Activated B cell treated with CpG ODN at 0.5 μM for 24 hours (primary cell): ENCODE measurements around the gene STX4. TPM values are rescaled to one million over a fixed set of nuclear protein-coding genes. Genes with fewer than 3 reads are reported as not detected.
A peak's percentile ranks its signal among the peaks of the same experiment; 100 is the strongest.

Experiments used
- ATAC-seq: fragments of 200-7000 bp; cut with Tn5 transposase; one replicate; pipeline ENCODE4 v1.10.0; 2021; ENCODE audit warnings: low read depth, mild to moderate bottlenecking, moderate library complexity
- CTCF ChIA-PET: fragments of 350-600 bp; sonication (Branson Sonifier 250); formaldehyde crosslinking; loops from one replicate; lab custom pipeline; 2021; ENCODE audit warnings: antibody characterized with exemption; lab: Charles Lee
- POLR2A ChIA-PET: fragments of 350-600 bp; sonication (Branson Sonifier 250); formaldehyde crosslinking; loops from one replicate; lab custom pipeline; 2021; ENCODE audit warnings: antibody characterized with exemption; lab: Charles Lee
- DNase-seq: peaks from one replicate; pipeline ENCODE4 v3.0.0; 2022
- H3K27ac Mint-ChIP-seq: one replicate; pipeline ENCODE4 v1.8.0; 2020; ENCODE audit warnings: mixed read lengths
- H3K27me3 Mint-ChIP-seq: one replicate; pipeline ENCODE4 v1.8.0; 2021; ENCODE audit warnings: mixed read lengths
- H3K36me3 Mint-ChIP-seq: one replicate; pipeline ENCODE4 v1.8.0; 2021; ENCODE audit warnings: low read depth, mixed read lengths
- H3K4me1 Mint-ChIP-seq: one replicate; pipeline ENCODE4 v1.8.0; 2021; ENCODE audit warnings: mixed read lengths
- H3K4me3 Mint-ChIP-seq: one replicate; pipeline ENCODE4 v1.8.0; 2020; ENCODE audit warnings: mild to moderate bottlenecking, mixed read lengths
- H3K9me3 Mint-ChIP-seq: one replicate; pipeline ENCODE4 v1.8.0; 2020; ENCODE audit warnings: mixed read lengths
- CTCF ChIP-seq: fragments of 200-600 bp; IDR thresholded peaks from one replicate; pipeline ENCODE4 v1.8.0; 2022; ENCODE audit warnings: antibody characterized with exemption, mild to moderate bottlenecking
- intact Hi-C: fragments of 100-400 bp; cut with micrococcal nuclease; formaldehyde crosslinking; loops from one replicate; pipeline ENCODE4 v1.15.1; 2024
- total RNA-seq: library from RNA; stranded (reverse); gene quantifications from 2 replicates; pipeline ENCODE4 v1.2.3, GENCODE V29; 2022

The STX4 gene
- total RNA-seq, 1 donor from 2014 or later: 107 TPM

- Mint-ChIP-seq H3K4me1 (no peaks in the 10 kb centered on the region), H3K27ac (no peak overlapping the region), H3K27me3 (no peaks in the 10 kb centered on the region), H3K9me3 (no peaks in the 10 kb centered on the region), H3K4me3 (no peak overlapping the region), H3K36me3 (no peaks in the 10 kb centered on the region)
- DNase-seq (no peak), ATAC-seq (no peak)
- CTCF ChIA-PET: interaction anchor here (0.6 kb wide), 1 partner anchor 671 kb away, joined by 3 read pairs; no protein-coding TSS in a partner anchor
- POLR2A ChIA-PET: no interaction called here
- TF ChIP-seq CTCF: no peak
- intact Hi-C loops: no loop called here
Observed at GRCh38 chr16:31023627-31024226, 9.6 kb upstream of the STX4 start.

GRCh38 chr16:31025339-31025738, 8.0 kb upstream of the STX4 start:
- H3K4me3 Mint-ChIP-seq: no peak overlapping the region
- DNase-seq: no peak
- H3K4me1 Mint-ChIP-seq: no peaks in the 10 kb centered on the region
- TF ChIP-seq CTCF: no peak
- ATAC-seq: no peak
- no peaks in the 10 kb centered on the region for H3K27me3 Mint-ChIP-seq
- ChIA-PET POLR2A (no interaction called here), CTCF (no interaction called here)
- no peaks in the 10 kb centered on the region for H3K9me3 Mint-ChIP-seq
- H3K36me3 Mint-ChIP-seq: no peaks in the 10 kb centered on the region
- intact Hi-C loops: no loop called here
- no peak overlapping the region for H3K27ac Mint-ChIP-seq

- H3K27me3 Mint-ChIP-seq: no peaks in the 10 kb centered on the region
- no peak overlapping the region for H3K4me3 Mint-ChIP-seq
Observed at GRCh38 chr16:31029272-31029671, 4.1 kb upstream of the STX4 start.

DNA sequence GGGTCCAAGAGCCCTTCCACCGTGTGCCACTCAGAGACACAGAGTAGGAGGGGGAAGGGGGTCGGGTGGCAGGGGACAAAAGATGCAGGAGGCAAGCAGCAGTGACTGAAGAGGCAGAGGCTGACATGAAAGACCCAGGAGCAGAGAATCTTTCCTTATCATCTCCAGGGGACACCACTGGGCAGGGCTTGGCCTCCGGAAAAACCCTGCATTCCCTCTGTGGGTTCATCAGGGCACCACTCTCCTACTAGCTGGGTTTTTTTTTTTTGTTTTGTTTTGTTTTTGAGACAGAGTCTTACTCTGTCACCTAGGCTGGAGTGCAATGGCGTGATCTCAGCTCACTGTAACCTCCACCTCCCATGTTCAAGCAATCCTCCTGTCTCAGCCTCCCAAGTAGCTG, 2.1 kb upstream of the STX4 start:
- Mint-ChIP-seq H3K4me3 (no peak overlapping the region), H3K27me3 (no peaks in the 10 kb centered on the region), H3K9me3 (no peaks in the 10 kb centered on the region), H3K36me3 (peaks cover 27% of the 10 kb centered on the region), H3K4me1 (peaks cover 17% of the 10 kb centered on the region), H3K27ac (no peak overlapping the region)
- ChIA-PET CTCF (no interaction called here), POLR2A (interaction anchor here (1.5 kb wide), 1 partner anchor 43 kb away, joined by 4 read pairs; the partner anchor contains the start of genes ZNF646 and ZNF668)
- no peak for ATAC-seq
- intact Hi-C loops: no loop called here
- DNase-seq: no peak
- TF ChIP-seq CTCF: no peak

More at GRCh38 chr16:31029272-31029671, 4.1 kb upstream of the STX4 start:
- ChIA-PET POLR2A (interaction anchor here (0.6 kb wide), 1 partner anchor 29 kb away, joined by 5 read pairs; no protein-coding TSS in a partner anchor), CTCF (no interaction called here)
- TF ChIP-seq CTCF: no peak
- Mint-ChIP-seq H3K27ac (no peak overlapping the region), H3K4me1 (peaks cover 10% of the 10 kb centered on the region), H3K9me3 (no peaks in the 10 kb centered on the region), H3K36me3 (peaks cover 14% of the 10 kb centered on the region)
- intact Hi-C loops: no loop called here
- ATAC-seq: no peak
- no peak for DNase-seq

DNA sequence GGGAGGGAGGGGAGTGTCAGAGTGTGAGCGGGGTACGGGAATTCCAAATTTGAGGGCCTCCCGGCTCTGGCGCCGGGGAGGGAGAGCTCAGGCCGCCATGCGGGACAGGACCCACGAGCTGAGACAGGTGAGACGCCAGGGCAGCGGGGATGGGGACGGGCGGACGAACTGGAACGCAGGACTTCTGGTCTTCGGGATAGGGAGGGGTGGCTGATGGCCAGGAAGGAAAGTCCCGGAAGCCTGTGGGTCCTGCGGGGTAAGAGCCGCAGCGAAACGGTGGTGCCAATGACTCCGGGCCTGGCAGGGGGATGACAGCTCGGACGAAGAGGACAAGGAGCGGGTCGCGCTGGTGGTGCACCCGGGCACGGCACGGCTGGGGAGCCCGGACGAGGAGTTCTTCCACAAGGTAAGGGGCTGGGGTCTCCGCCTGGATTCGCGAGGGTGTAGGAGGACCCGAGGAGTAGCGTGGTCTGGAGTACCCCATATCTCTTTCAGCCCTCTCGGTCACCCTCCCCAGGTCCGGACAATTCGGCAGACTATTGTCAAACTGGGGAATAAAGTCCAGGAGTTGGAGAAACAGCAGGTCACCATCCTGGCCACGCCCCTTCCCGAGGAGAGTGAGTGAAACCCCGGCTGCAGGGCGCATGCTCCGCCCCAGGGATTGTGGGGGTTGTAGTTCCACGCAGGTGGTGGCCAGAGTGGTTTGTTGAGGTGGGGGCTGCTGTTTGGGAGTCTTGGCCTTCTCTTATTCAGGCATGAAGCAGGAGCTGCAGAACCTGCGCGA, 543 bp downstream of the STX4 start:
- TF ChIP-seq CTCF: no peak
- POLR2A ChIA-PET: interaction anchor here (0.6 to 2.7 kb wide), 6 partner anchors 40 to 322 kb away, joined by 3 to 32 read pairs (median 6); partner anchors contain the start of genes FUS, KAT8, ZNF646 and ZNF668
- ATAC-seq (peak; percentile 59), DNase-seq (peak; percentile 79)
- intact Hi-C loops: loop anchor here (1.0 kb wide), 8 partner anchors 37 to 425 kb away; partner anchors contain the start of genes ARMC5, KAT8, SETD1A and VKORC1
- H3K36me3 Mint-ChIP-seq: peaks cover 46% of the 10 kb centered on the region
- H3K27me3 Mint-ChIP-seq: no peaks in the 10 kb centered on the region
- CTCF ChIA-PET: interaction anchor here (0.6 kb wide), 1 partner anchor 226 kb away, joined by 3 read pairs; the partner anchor contains the start of gene ITGAM
- H3K4me3 Mint-ChIP-seq: peak overlapping the region; percentile 97
- peaks cover 17% of the 10 kb centered on the region for H3K4me1 Mint-ChIP-seq
- no peaks in the 10 kb centered on the region for H3K9me3 Mint-ChIP-seq
- peak overlapping the region; percentile 94 for H3K27ac Mint-ChIP-seq
